Measurements from ENCODE around the gene TASP1. TPM values are rescaled to one million over a fixed set of nuclear protein-coding genes. Genes with fewer than 3 reads are reported as not detected.

The TASP1 gene
- total RNA-seq, 4 donors from 2014 or later = 1.7 to 4.2 (median 2.7) TPM

DNA sequence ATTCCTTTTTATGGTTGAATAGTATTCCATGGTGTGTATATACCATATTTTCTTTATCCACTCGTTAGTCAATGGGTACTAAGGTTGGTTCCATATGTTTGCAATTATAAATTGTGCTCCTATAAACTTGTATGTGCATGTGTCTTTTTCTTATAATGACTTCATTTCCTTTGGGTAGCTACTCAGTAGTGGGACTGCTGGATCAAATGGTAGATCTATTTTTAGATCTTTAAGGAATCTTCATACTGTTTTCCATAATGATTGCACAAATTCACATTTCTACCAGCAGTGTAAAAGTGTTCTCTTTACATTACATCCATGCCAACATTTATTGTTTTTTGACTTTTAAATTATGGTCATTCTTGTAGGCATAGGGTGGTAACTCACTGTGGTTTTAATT is 164.3 kb downstream of the TASP1 start:
- Histone ChIP-seq H3K27me3 (no peaks in the 10 kb centered on the region), H3K36me3 (no peaks in the 10 kb centered on the region), H3K9me3 (no peaks in the 10 kb centered on the region), H3K4me3 (no peak overlapping the region), H3K4me1 (no peaks in the 10 kb centered on the region), H3K27ac (no peak overlapping the region)
- no peak for TF ChIP-seq CTCF (IDR thresholded peaks at IDR 0.05 in 4 of 5, conservative IDR thresholded peaks at IDR 0.05 in 1 of 5)
- no peak for TF ChIP-seq POLR2A (IDR thresholded peaks at IDR 0.05)
- in situ Hi-C loops (cut with MboI; ENCODE audit: low sequenced_read_pairs in 4 of 4) (no loop called here), intact Hi-C loops (cut with DNase I; ENCODE audit: low total_unique reads) (no loop called here)
- DNase-seq = no peak
- no peak for ATAC-seq

GRCh38 chr20:13469262-13469661 is 169.5 kb downstream of the TASP1 start:
- H3K36me3 ChIP-seq = no peaks in the 10 kb centered on the region
- no peak overlapping the region for H3K4me3 ChIP-seq
- no peaks in the 10 kb centered on the region for H3K27me3 ChIP-seq
- H3K27ac ChIP-seq = no peak overlapping the region
- no peaks in the 10 kb centered on the region for H3K4me1 ChIP-seq
- in situ Hi-C loops (cut with MboI; ENCODE audit: low sequenced_read_pairs in 4 of 4) = no loop called here
- TF ChIP-seq POLR2A (IDR thresholded peaks at IDR 0.05) (no peak), CTCF (IDR thresholded peaks at IDR 0.05 in 4 of 5, conservative IDR thresholded peaks at IDR 0.05 in 1 of 5) (no peak)
- ATAC-seq (no peak), DNase-seq (no peak)
- intact Hi-C loops (cut with DNase I; ENCODE audit: low total_unique reads) = no loop called here
- no peaks in the 10 kb centered on the region for H3K9me3 ChIP-seq

- Histone ChIP-seq H3K27ac (no peak overlapping the region), H3K9me3 (no peaks in the 10 kb centered on the region), H3K4me1 (no peaks in the 10 kb centered on the region), H3K36me3 (no peaks in the 10 kb centered on the region), H3K27me3 (no peaks in the 10 kb centered on the region), H3K4me3 (no peak overlapping the region)
- ATAC-seq = no peak
- intact Hi-C loops (cut with DNase I; ENCODE audit: low total_unique reads) (no loop called here), in situ Hi-C loops (cut with MboI; ENCODE audit: low sequenced_read_pairs in 4 of 4) (no loop called here)
- no peak for DNase-seq
- TF ChIP-seq CTCF (IDR thresholded peaks at IDR 0.05 in 4 of 5, conservative IDR thresholded peaks at IDR 0.05 in 1 of 5) (no peak), POLR2A (IDR thresholded peaks at IDR 0.05) (no peak)
These were observed 170.6 kb downstream of the TASP1 start for GRCh38 chr20:13468166-13468565.

DNA sequence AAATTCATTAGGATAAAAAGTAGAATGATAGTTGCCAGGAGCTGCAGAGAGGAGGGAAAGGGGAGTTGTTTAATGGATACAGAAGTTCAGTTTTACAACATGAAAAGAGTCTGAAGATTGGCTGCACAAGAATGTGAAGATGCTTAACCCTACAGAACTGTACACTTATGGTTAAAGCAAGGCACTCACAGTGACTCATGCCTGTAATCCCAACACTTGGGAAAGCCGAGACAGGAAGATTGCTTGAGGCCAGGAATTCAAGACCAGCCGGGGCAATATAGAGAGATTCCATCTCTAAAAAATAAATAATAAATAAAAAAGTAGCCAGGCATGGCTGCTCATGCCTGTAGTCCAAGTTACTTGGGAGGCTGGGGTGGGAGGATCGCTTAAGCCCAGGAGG is 174.0 kb downstream of the TASP1 start:
- Histone ChIP-seq H3K4me1 (no peaks in the 10 kb centered on the region), H3K9me3 (no peaks in the 10 kb centered on the region), H3K27me3 (no peaks in the 10 kb centered on the region), H3K4me3 (no peak overlapping the region), H3K27ac (no peak overlapping the region), H3K36me3 (no peaks in the 10 kb centered on the region)
- ATAC-seq (no peak), DNase-seq (no peak)
- TF ChIP-seq POLR2A (IDR thresholded peaks at IDR 0.05) (no peak), CTCF (IDR thresholded peaks at IDR 0.05 in 4 of 5, conservative IDR thresholded peaks at IDR 0.05 in 1 of 5) (no peak)
- intact Hi-C loops (cut with DNase I; ENCODE audit: low total_unique reads) = no loop called here
- in situ Hi-C loops (cut with MboI; ENCODE audit: low sequenced_read_pairs in 4 of 4) = no loop called here

DNA sequence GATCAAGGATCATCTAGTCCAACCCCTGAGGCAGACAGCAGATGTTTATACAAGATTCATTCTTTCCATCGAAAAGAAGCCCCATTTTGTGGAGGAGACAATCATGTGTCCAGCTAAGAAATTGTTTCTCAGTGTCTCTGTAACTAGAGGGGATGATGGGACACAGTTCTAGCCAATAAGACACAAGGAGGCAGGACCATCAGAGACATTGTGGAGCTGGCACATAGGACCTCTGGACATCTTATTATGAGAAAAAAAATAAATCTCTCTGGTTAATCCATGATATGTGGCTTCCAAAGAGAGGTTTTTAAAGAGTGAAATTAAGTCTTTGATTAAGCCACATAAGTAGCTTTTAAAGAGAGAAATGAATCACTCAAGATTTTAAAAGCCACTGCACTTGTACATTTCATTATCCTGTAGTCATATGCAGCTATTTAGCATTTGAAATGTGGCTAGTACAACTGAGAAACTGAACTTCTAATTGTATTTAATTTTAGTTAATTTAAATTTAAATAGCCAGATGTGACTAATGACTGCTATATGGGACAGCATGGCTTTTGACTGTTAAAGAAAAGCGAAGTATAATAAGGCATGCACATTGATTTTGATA is 176.8 kb downstream of the TASP1 start:
- Histone ChIP-seq H3K4me1 (no peaks in the 10 kb centered on the region), H3K27ac (no peak overlapping the region), H3K9me3 (no peaks in the 10 kb centered on the region), H3K27me3 (no peaks in the 10 kb centered on the region), H3K36me3 (no peaks in the 10 kb centered on the region), H3K4me3 (no peak overlapping the region)
- in situ Hi-C loops (cut with MboI; ENCODE audit: low sequenced_read_pairs in 4 of 4) (no loop called here), intact Hi-C loops (cut with DNase I; ENCODE audit: low total_unique reads) (no loop called here)
- DNase-seq (no peak), ATAC-seq (no peak)
- no peak for TF ChIP-seq POLR2A (IDR thresholded peaks at IDR 0.05)
- no peak for TF ChIP-seq CTCF (IDR thresholded peaks at IDR 0.05 in 4 of 5, conservative IDR thresholded peaks at IDR 0.05 in 1 of 5)

Data from gastrocnemius medialis (tissue), 4 donors.